Vagina (tissue), 2 donors: ENCODE measurements around the gene KCND2. TPM values are rescaled to one million over a fixed set of nuclear protein-coding genes. Genes with fewer than 3 reads are reported as not detected.

Source experiments
- DNase-seq, 2 donors: peaks; one replicate each; pipeline ENCODE4 v3.0.0-alpha.2; 2017; ENCODE audit errors: extremely low spot score in 2 of 2
- H3K27ac ChIP-seq: fragments of 200-600 bp; sonication (generic); one replicate; pipeline ENCODE4 v1.5.1; 2019
- H3K27me3 ChIP-seq: fragments of 200-600 bp; sonication (generic); one replicate; pipeline ENCODE4 v1.5.1; 2019
- H3K36me3 ChIP-seq, 2 donors: fragments of 200-600 bp; sonication (generic); one replicate each; pipeline ENCODE4 v1.5.1; 2017 to 2019
- H3K4me1 ChIP-seq: fragments of 200-600 bp; sonication (generic); one replicate; pipeline ENCODE4 v1.5.1; 2019
- H3K4me3 ChIP-seq, 2 donors: fragments of 200-600 bp; sonication (generic); 1 replicate in 1 of 2; 2 replicates in 1 of 2; pipeline ENCODE4 v1.5.1; 2016 to 2019
- H3K9me3 ChIP-seq: fragments of 200-600 bp; sonication (generic); one replicate; pipeline ENCODE4 v1.5.1; 2019
- CTCF ChIP-seq, 3 experiments: fragments of 450-650 bp in 2 of 3; fragments of 200-600 bp in 1 of 3; sonication (generic) in 1 of 3; IDR thresholded peaks; one replicate each; pipeline ENCODE4 v1.5.1; 2017 to 2019; ENCODE audit warnings: antibody characterized with exemption in 3 of 3, mild to moderate bottlenecking in 2 of 3, moderate library complexity in 2 of 3
- POLR2A ChIP-seq, 2 donors: fragments of 450-650 bp; IDR thresholded peaks; one replicate each; pipeline ENCODE4 v1.6.1; 2017; ENCODE audit warnings: antibody characterized with exemption in 2 of 2, mild to moderate bottlenecking in 2 of 2, moderate library complexity in 2 of 2
- POLR2AphosphoS5 ChIP-seq, 2 donors: sonication (generic); formaldehyde crosslinking; IDR thresholded peaks; one replicate each; pipeline ENCODE4 v1.9.0; 2017; ENCODE audit warnings: antibody characterized with exemption in 2 of 2, mild to moderate bottlenecking in 2 of 2, low read depth in 1 of 2; ENCODE audit not compliant: insufficient read depth in 1 of 2
- intact Hi-C: fragments of 100-400 bp; cut with DNase I; formaldehyde crosslinking; loops from one replicate; pipeline ENCODE4 v1.15.1; 2023
- total RNA-seq: library from RNA; depleted of rRNA; stranded (reverse); fragments of >200 nt; gene quantifications from one replicate; pipeline ENCODE4 v1.2.3, GENCODE V29; 2016

KCND2 gene
- total RNA-seq, 1 donor from 2014 or later, result 3.7 TPM

GRCh38 chr7:120582916-120583315 is 309.9 kb downstream of the KCND2 start:
- Histone ChIP-seq H3K36me3 (no peaks in the 10 kb centered on the region), H3K9me3 (no peaks in the 10 kb centered on the region), H3K4me3 (no peak overlapping the region), H3K27ac (no peak overlapping the region), H3K4me1 (no peaks in the 10 kb centered on the region), H3K27me3 (no peaks in the 10 kb centered on the region)
- TF ChIP-seq POLR2AphosphoS5 (IDR thresholded peaks at IDR 0.05; ENCODE audit: insufficient read depth in 1 of 2, low read depth in 1 of 2) (no peak), CTCF (IDR thresholded peaks at IDR 0.05) (no peak), POLR2A (IDR thresholded peaks at IDR 0.05) (no peak)
- no peak for DNase-seq
- intact Hi-C loops, result no loop called here

- TF ChIP-seq CTCF (IDR thresholded peaks at IDR 0.05) (no peak), POLR2AphosphoS5 (IDR thresholded peaks at IDR 0.05; ENCODE audit: insufficient read depth in 1 of 2, low read depth in 1 of 2) (no peak), POLR2A (IDR thresholded peaks at IDR 0.05) (no peak)
- no peaks in the 10 kb centered on the region for H3K36me3 ChIP-seq
- no peaks in the 10 kb centered on the region for H3K27me3 ChIP-seq
- intact Hi-C loops, result no loop called here
- no peak for DNase-seq
- no peaks in the 10 kb centered on the region for H3K4me1 ChIP-seq
- no peak overlapping the region for H3K4me3 ChIP-seq
- H3K27ac ChIP-seq, result no peak overlapping the region
- no peaks in the 10 kb centered on the region for H3K9me3 ChIP-seq
Observed at GRCh38 chr7:120583899-120584586, 311.1 kb downstream of the KCND2 start.

GRCh38 chr7:120586571-120586970 is 313.6 kb downstream of the KCND2 start:
- Histone ChIP-seq H3K4me1 (no peaks in the 10 kb centered on the region), H3K27me3 (no peaks in the 10 kb centered on the region), H3K27ac (no peak overlapping the region), H3K4me3 (no peak overlapping the region), H3K9me3 (no peaks in the 10 kb centered on the region), H3K36me3 (no peaks in the 10 kb centered on the region)
- TF ChIP-seq CTCF (IDR thresholded peaks at IDR 0.05) (no peak), POLR2AphosphoS5 (IDR thresholded peaks at IDR 0.05; ENCODE audit: insufficient read depth in 1 of 2, low read depth in 1 of 2) (no peak)
- no peak for DNase-seq
- intact Hi-C loops, result no loop called here

- Histone ChIP-seq H3K4me1 (no peaks in the 10 kb centered on the region), H3K36me3 (no peaks in the 10 kb centered on the region), H3K4me3 (no peak overlapping the region), H3K27ac (no peak overlapping the region), H3K9me3 (no peaks in the 10 kb centered on the region), H3K27me3 (no peaks in the 10 kb centered on the region)
- DNase-seq, result no peak
- intact Hi-C loops, result no loop called here
- no peak for TF ChIP-seq CTCF (IDR thresholded peaks at IDR 0.05)
- no peak for TF ChIP-seq POLR2A (IDR thresholded peaks at IDR 0.05)
- no peak for TF ChIP-seq POLR2AphosphoS5 (IDR thresholded peaks at IDR 0.05; ENCODE audit: insufficient read depth in 1 of 2, low read depth in 1 of 2)
Observed at GRCh38 chr7:120587243-120587642, 314.3 kb downstream of the KCND2 start.

- Histone ChIP-seq H3K9me3 (no peaks in the 10 kb centered on the region), H3K27ac (no peak overlapping the region), H3K4me3 (no peak overlapping the region), H3K27me3 (no peaks in the 10 kb centered on the region), H3K4me1 (no peaks in the 10 kb centered on the region), H3K36me3 (no peaks in the 10 kb centered on the region)
- DNase-seq, result no peak
- TF ChIP-seq CTCF (IDR thresholded peaks at IDR 0.05) (no peak), POLR2A (IDR thresholded peaks at IDR 0.05) (no peak), POLR2AphosphoS5 (IDR thresholded peaks at IDR 0.05; ENCODE audit: insufficient read depth in 1 of 2, low read depth in 1 of 2) (no peak)
- intact Hi-C loops, result no loop called here
Observed at GRCh38 chr7:120588416-120588815, 315.4 kb downstream of the KCND2 start.
